HFFc6 (cell line): ENCODE results near the gene APOOL. TPM values are rescaled to one million over a fixed set of nuclear protein-coding genes. Genes with fewer than 3 reads are reported as not detected.

ENCODE experiments used
- DNase-seq: peaks from one replicate; pipeline ENCODE4 v3.0.0-alpha.2; 2018
- H3K27ac Mint-ChIP-seq: 2 replicates; pipeline ENCODE4 v1.8.0; 2020; ENCODE audit warnings: mild to moderate bottlenecking, mixed read lengths
- H3K27me3 Mint-ChIP-seq: 2 replicates; pipeline ENCODE4 v1.8.0; 2021; ENCODE audit warnings: mild to moderate bottlenecking, moderate library complexity, mixed read lengths; ENCODE audit not compliant: insufficient read depth
- H3K36me3 Mint-ChIP-seq: 2 replicates; pipeline ENCODE4 v1.8.0; 2021; ENCODE audit warnings: low read depth, mixed read lengths
- H3K4me1 Mint-ChIP-seq: 2 replicates; pipeline ENCODE4 v1.8.0; 2020; ENCODE audit warnings: low read depth, mixed read lengths
- H3K4me3 Mint-ChIP-seq: 2 replicates; pipeline ENCODE4 v1.8.0; 2020; ENCODE audit warnings: mild to moderate bottlenecking, moderate library complexity, mixed read lengths
- H3K9me3 Mint-ChIP-seq: 2 replicates; pipeline ENCODE4 v1.8.0; 2020; ENCODE audit warnings: mild to moderate bottlenecking, mixed read lengths
- total RNA-seq, 6 experiments: library from RNA; stranded (reverse); fragmentation: NEBNext Ultra II Directional; extraction: Animal tissue kit (Norgen Biotek cat#: 25700); gene quantifications; 2 replicates in 1 of 6; 3 replicates in 5 of 6; pipeline ENCODE4 v1.2.3, GENCODE V29; 2021
- TF ChIP-seq, protein P1 (sequence below): fragments of 200-600 bp; sonication (generic); IDR thresholded peaks from 2 replicates; pipeline ENCODE4 v1.5.0; 2021; ENCODE audit warnings: antibody characterized with exemption, mild to moderate bottlenecking

Gene APOOL
- total RNA-seq, 6 experiments from 2014 or later, result 21.3 to 28.4 (median 25.3) TPM

DNA sequence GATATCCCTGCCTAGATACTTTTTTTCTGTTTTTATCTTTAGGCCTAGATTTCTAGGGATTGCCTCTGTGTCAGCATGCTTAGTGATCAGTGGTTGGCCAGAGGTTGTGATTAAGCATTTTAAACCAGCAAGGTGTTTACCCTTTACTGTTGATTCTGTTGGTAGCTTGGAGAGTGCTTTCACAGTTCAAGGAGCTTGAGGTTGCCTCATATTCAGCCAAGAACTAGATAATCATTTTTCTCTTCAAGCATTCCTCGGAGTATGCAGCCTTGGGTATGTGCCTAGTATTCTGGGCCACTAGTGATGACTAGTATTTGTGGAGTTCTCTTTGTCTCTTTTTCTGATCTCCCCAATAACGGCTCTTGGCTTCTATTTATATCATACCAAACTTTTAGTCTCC lies 20.4 kb downstream of the APOOL start:
- TF ChIP-seq, protein P1, sequence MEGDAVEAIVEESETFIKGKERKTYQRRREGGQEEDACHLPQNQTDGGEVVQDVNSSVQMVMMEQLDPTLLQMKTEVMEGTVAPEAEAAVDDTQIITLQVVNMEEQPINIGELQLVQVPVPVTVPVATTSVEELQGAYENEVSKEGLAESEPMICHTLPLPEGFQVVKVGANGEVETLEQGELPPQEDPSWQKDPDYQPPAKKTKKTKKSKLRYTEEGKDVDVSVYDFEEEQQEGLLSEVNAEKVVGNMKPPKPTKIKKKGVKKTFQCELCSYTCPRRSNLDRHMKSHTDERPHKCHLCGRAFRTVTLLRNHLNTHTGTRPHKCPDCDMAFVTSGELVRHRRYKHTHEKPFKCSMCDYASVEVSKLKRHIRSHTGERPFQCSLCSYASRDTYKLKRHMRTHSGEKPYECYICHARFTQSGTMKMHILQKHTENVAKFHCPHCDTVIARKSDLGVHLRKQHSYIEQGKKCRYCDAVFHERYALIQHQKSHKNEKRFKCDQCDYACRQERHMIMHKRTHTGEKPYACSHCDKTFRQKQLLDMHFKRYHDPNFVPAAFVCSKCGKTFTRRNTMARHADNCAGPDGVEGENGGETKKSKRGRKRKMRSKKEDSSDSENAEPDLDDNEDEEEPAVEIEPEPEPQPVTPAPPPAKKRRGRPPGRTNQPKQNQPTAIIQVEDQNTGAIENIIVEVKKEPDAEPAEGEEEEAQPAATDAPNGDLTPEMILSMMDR, result no peak
- Mint-ChIP-seq H3K9me3 (no peaks in the 10 kb centered on the region), H3K27me3 (no peaks in the 10 kb centered on the region), H3K36me3 (no peaks in the 10 kb centered on the region; the same call in 1 of the 2 replicates), H3K4me3 (no peak overlapping the region), H3K4me1 (no peaks in the 10 kb centered on the region), H3K27ac (no peak overlapping the region)
- no peak for DNase-seq

DNA sequence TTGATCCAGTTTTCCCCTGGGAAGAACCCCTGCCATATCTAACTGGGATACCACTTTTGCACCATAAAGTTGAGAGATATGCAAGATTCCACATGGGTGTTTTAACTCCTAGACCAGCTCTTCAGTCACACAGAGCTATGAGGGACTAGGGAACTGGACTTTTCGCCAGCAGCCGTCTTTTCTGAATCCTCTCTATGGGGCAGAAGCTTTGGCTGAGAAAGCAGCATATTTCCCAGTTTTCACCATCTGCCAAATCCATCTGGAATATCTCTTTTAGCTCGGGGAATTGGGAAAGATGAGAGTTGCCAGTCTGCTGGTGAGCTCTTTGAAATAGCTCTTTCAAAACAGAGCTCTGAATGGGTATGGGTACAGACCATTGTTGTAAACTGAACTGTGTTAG lies 20.9 kb downstream of the APOOL start:
- no peak overlapping the region for H3K4me3 Mint-ChIP-seq

DNA sequence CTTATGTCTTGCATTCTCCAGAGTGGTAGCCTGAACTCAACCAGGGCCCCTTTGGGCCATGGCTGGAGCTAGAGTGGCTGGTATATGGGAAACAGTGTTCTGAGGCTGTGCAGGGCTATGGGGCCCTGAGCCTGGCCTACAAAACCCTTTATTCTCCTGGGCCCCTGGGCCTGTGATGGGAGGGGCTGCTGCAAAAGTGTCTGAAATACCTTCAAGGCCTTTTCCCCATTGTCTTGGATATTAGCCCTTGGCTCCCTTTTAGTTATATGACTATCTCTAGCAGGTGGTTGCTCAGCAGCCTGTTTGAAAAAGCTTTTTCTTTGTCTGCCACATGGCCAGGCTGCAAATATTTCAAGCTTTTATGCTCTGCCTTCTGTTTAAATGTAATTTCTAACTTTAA lies 22.5 kb downstream of the APOOL start:
- H3K9me3 Mint-ChIP-seq, result no peaks in the 10 kb centered on the region
- DNase-seq, result no peak
- TF ChIP-seq, protein P1, result no peak
- no peak overlapping the region for H3K4me3 Mint-ChIP-seq
- H3K36me3 Mint-ChIP-seq, result no peaks in the 10 kb centered on the region; the same call in 1 of the 2 replicates
- no peaks in the 10 kb centered on the region for H3K27me3 Mint-ChIP-seq
- H3K27ac Mint-ChIP-seq, result no peak overlapping the region
- H3K4me1 Mint-ChIP-seq, result no peaks in the 10 kb centered on the region

More for the DNA sequence above, 20.9 kb downstream of the APOOL start:
- no peaks in the 10 kb centered on the region for H3K27me3 Mint-ChIP-seq
- no peaks in the 10 kb centered on the region; the same call in 1 of the 2 replicates for H3K36me3 Mint-ChIP-seq
- no peak overlapping the region for H3K27ac Mint-ChIP-seq
- no peak for DNase-seq
- TF ChIP-seq, protein P1, result no peak
- no peaks in the 10 kb centered on the region for H3K4me1 Mint-ChIP-seq
- H3K9me3 Mint-ChIP-seq, result no peaks in the 10 kb centered on the region

DNA sequence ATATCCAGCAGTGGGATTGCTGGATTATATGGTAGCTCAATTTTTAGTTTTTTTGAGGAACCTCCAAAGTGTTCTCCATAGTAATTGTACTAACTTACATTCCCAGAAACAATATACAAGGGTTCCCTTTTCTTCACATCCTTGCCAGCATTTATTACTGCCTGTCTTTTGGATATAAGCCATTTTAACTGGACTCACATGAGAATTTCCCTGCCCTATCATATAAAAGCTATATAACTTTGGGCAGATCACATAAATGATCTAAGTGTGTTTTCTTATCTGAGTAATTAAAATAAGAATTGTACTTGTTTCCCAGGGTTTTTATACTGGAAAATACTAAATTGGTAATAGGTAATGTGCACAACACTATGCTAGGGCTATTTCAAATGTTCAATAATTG lies 25.4 kb downstream of the APOOL start:
- H3K27me3 Mint-ChIP-seq, result no peaks in the 10 kb centered on the region
- no peak for DNase-seq
- no peaks in the 10 kb centered on the region for H3K4me1 Mint-ChIP-seq
- no peak overlapping the region for H3K27ac Mint-ChIP-seq
- H3K4me3 Mint-ChIP-seq, result no peak overlapping the region
- H3K9me3 Mint-ChIP-seq, result no peaks in the 10 kb centered on the region
- TF ChIP-seq, protein P1, result no peak
- no peaks in the 10 kb centered on the region; the same call in 1 of the 2 replicates for H3K36me3 Mint-ChIP-seq

DNA sequence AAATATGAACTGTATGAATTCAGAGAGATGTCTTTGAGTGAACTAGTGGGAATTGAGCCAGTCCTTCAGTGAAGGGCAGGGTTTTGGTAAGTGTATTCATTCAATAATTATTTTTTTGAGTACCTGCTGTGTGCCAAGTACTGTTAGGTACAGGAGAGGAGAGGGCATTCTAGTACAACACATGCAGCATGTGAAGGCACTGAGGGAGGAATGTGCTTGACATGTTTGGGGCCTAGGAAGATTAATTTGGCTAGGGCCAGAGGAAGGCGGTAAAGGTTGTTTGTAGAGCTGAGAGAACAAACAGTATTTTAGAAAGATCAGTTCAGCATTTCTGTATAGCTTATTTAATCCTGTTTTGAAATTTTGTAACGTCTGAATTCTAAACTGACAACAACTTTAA lies 27.8 kb downstream of the APOOL start:
- Mint-ChIP-seq H3K4me3 (no peak overlapping the region), H3K27me3 (no peaks in the 10 kb centered on the region), H3K36me3 (no peaks in the 10 kb centered on the region; the same call in 1 of the 2 replicates), H3K27ac (no peak overlapping the region), H3K9me3 (no peaks in the 10 kb centered on the region), H3K4me1 (no peaks in the 10 kb centered on the region)
- DNase-seq, result no peak
- TF ChIP-seq, protein P1, result no peak

DNA sequence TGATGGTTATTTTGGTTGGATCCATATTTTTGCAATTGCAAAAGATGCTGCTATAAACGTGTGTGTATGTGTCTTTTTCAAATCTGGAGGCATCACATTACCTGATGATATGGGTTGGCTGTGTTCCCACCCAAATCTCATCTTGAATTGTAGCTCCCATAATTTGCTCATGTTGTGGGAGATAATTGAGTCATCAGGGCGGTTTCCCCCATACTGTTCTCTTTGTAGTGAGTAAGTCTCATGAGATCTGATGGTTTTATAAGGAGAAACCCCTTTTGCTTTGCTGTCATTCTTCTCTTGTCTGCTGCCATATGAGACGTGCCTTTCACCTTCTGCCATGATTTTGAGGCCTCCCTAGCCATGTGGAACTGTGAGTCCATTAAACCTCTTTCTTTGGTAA lies 33.4 kb downstream of the APOOL start:
- Mint-ChIP-seq H3K27me3 (no peaks in the 10 kb centered on the region; the same call in 1 of the 2 replicates), H3K9me3 (peaks cover 7% of the 10 kb centered on the region; the same call in 1 of the 2 replicates), H3K27ac (no peak overlapping the region), H3K36me3 (no peaks in the 10 kb centered on the region; the same call in 1 of the 2 replicates), H3K4me1 (peaks cover 28% of the 10 kb centered on the region), H3K4me3 (no peak overlapping the region)
- TF ChIP-seq, protein P1, result no peak
- no peak for DNase-seq
